GM19438 (cell line): ENCODE data around the gene MEGF11.
A peak's percentile ranks its signal among the peaks of the same experiment; 100 is the strongest.

Source experiments
- ATAC-seq: cut with Tn5 transposase; IDR thresholded peaks from one replicate; pipeline ENCODE4 v1.9.1; 2021; ENCODE audit warnings: low read depth; ENCODE audit not compliant: unreplicated experiment

MEGF11 gene

GRCh38 chr15:65935391-65935790, 318.2 kb downstream of the MEGF11 start:
- ATAC-seq, result no peak

DNA sequence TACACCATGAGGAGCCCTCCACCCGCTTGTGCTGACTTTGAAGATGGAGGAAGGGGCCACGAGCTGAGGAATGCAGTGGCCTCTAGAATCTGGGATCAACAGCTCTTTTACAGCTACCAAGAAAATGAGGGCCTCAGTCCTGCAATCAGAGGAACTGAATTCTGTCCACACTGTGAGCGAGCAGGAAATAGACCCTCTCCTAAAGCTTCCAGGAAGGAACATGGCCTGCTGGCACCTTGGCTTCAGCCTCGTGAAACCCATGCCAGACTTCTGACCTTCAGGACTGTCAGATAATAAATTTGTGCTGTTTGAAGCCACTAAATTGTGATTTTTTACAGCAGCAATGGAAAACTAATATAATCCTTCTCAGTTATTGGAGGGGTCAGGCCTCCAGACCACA, 322.3 kb downstream of the MEGF11 start:
- no peak for ATAC-seq

GRCh38 chr15:65930134-65930533, 323.4 kb downstream of the MEGF11 start:
- no peak for ATAC-seq

GRCh38 chr15:65929573-65929972, 324.0 kb downstream of the MEGF11 start:
- no peak for ATAC-seq

DNA sequence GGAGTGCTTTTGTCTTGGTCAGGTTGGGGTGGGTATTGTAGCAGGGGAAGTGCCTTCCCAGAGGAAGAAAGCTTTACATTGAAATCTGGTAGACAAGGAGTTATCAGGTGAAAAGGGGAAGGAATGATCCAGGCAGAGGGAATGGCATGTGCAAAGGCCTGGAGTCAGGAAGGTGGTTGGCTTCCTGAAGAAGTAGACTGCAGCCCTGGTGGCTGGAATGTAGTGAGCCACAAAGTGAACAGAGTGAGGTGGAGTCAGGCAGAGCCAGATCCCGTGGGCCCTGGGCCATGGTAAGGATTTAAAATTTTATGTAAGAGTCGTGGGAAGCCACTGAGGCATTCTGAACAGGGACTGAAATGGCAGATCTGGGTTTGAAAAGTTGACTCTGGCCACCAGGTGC, 326.0 kb downstream of the MEGF11 start:
- ATAC-seq, result no peak

GRCh38 chr15:65926899-65927298, 326.7 kb downstream of the MEGF11 start:
- peak; percentile 59 for ATAC-seq

GRCh38 chr15:65926459-65926858, 327.1 kb downstream of the MEGF11 start:
- ATAC-seq, result no peak

GRCh38 chr15:65925338-65925737, 328.2 kb downstream of the MEGF11 start:
- ATAC-seq, result no peak

- no peak for ATAC-seq
These were observed 329.5 kb downstream of the MEGF11 start for GRCh38 chr15:65924004-65924403.

DNA sequence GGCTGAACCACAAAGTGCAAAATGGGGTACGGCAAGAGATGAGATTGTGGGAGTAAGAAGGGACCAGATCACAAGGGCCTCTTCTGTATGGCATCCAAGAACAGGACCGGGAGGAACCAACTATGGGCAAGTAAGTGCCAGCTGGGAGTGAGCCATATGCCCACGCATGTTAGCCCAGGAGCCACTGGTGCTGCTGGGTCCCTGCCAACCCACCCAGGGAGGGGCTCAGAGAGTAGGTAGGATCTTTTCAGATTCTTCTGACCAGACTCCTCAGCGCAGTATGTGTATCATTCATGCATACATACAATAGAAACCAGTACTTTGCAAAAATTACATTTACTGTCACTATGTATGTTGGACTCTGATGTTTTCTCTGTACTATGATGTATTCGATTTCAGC, 330.3 kb downstream of the MEGF11 start:
- no peak for ATAC-seq

DNA sequence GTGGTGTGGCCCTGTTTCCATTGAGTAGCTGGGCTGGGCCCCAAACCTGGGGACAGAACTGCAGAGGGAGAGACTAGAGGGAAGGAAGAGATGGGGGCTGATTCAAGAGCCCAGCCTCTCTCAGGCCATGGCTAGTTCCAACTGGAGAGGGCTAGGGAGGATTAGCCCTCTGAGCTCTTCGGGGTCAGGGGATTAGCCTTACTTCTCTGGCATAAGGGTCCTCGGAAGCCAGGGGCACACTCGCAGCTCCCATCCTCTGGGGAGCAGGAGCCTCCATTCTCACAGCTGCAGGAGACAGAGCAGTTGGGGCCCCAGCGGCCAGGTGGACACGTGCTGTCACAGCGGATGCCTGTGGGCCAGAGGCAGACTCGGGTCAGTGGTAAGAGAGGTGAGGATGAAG, 330.9 kb downstream of the MEGF11 start:
- no peak for ATAC-seq

GRCh38 chr15:65921780-65922179, 331.8 kb downstream of the MEGF11 start:
- ATAC-seq, result no peak

DNA sequence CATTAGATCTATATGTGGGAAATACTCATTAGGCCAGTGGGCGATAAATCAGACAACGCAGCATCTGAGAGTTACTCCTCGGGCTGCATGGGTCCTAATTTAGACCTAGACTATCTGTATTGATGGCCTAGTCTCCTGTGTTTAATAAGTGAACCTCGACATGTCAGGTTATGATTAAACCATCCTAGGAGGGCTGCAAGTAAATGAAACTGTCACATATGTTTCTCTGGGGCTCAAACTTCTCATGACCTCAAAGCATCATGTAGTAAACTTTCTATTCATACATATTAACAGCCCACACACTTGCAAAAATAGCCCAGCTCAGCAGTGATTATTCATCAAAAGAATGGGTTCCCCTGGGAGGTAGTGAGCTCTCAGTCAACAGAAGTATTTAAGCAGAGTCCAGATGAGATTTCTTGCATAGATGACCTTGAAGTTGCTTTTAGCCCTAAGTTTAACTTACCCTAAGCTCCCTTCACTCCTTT, 332.7 kb downstream of the MEGF11 start:
- peak; percentile 41 for ATAC-seq

- ATAC-seq, result no peak
These were observed 333.4 kb downstream of the MEGF11 start for GRCh38 chr15:65920121-65920520.

DNA sequence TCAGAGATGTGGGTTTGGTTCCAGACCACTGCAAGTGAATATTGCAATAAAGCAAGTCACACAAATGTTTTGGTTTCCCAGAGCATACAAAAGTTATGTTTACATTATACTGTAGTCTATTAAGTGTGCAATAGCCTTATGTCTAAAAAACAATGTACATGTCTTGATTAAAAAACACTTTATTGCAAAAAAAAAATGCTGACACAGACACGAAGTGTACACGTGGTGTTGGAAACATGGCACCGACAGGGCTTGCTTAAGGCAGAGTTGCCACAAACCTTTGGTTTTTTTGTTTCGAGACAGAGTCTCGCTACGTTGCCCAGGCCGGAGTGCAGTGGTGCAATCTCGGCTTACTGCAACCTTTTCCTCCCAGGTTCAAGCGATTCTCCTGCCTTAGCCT, 334.2 kb downstream of the MEGF11 start:
- no peak for ATAC-seq

GRCh38 chr15:65918945-65919344, 334.6 kb downstream of the MEGF11 start:
- ATAC-seq, result no peak

GRCh38 chr15:65918357-65918920, 335.1 kb downstream of the MEGF11 start:
- no peak for ATAC-seq

DNA sequence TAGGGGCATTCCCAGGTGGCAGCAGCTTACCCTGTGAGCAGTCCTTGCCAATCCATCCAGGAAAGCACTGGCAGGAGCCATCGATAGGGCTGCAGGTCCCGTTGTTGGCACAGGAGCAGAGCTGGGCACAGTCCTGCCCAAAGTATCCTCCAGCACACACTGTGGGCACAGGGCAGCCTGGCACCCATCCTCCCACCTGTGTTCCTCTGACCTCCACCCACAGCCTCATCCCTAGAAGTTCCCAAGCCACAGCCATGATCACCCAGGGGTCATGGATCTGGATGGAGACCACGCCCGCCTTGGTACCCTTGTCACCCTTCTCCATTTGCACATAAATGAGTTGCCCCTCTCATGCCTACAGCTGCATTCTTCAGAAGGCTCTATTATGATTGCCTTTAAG, 335.6 kb downstream of the MEGF11 start:
- no peak for ATAC-seq

- no peak for ATAC-seq
These were observed 336.2 kb downstream of the MEGF11 start for GRCh38 chr15:65917407-65917756.

DNA sequence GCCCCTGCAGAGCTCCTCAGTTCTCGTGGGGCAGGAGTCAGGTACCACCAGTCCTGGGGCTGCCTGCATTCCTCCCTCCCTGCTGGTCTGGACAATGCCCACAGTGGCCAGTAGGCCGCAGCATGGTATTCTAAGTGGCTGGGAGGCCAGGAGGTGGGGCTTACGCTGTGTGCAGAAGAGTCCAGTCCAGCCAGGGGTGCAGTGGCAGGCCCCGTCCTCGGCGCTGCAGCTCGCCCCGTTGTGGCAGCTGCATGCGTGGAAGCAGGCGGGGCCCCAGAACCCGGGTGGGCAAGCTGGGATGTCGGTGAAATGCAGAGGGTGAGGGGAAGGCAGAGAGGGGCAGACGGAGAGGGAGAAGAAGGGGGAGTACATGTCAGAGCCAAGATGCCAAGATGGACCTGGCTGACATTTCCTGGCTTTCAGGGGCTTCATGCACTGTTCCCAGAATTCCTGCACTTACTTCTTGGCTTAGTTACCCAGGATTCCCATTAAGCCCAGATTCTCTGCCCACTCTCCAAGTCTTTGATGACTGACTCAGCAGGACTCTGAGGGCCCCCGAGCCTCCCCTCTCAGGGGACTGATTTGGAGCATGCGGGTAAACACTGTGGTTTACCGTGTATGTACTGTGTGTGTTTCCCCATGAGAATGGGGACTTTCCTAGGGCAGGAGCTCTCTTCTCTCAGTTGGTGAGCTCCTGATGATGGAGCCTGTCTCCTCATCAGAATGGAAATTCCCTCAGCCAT, 336.7 kb downstream of the MEGF11 start:
- ATAC-seq, result peak; percentile 48

DNA sequence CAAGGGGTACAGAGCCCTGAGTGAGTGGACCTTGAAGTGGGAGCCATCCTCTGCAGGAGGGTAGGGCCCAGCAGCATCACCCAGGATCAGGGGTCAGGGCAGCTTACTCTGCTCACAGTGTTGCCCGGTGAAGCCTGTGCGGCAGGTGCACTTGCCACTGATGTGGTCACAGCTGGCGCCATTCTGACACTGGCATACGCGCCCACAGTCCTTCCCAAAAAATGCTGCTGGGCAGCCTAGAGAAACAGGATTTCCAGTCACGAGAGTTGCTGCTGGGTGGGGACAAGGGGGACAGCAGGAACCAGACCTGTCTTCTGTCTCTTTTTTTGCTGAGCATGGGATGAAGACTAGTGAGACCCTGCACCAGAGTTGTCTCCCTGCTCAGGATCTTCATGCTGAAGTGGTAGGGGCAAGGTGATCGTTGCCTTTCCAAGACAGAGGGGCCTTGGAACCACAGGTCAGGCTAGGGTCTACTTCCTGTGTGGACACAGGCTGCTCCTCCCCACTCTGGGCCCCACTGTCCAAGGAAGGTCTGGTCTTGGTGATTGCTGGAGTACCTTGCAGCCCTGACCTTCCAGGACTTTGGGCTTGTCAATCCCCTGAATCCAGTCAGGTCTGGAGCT, 337.4 kb downstream of the MEGF11 start:
- no peak for ATAC-seq
